Adrenal gland (tissue), 5 donors: ENCODE results near the gene SRP68.

Source experiments
- POLR2A ChIP-seq, 2 donors: fragments of 450-650 bp; IDR thresholded peaks; one replicate each; pipeline ENCODE4 v1.6.1; 2017; ENCODE audit warnings: antibody characterized with exemption in 2 of 2, mild to moderate bottlenecking in 2 of 2, moderate library complexity in 1 of 2
- TF ChIP-seq, protein P1 (sequence below), 6 experiments: fragments of 450-650 bp in 4 of 6; fragments of 200-600 bp in 2 of 6; sonication (generic) in 1 of 6; IDR thresholded peaks; 1 replicate in 5 of 6; 2 replicates in 1 of 6; pipeline versions ENCODE4 v1.5.1 to v1.8.0; 2016 to 2021; ENCODE audit warnings: antibody characterized with exemption in 6 of 6, mild to moderate bottlenecking in 2 of 6, moderate library complexity in 1 of 6
- donor health status: DM: no; HTN: no; CAD: no.

GRCh38 chr17:76004750-76005262, 67.5 kb downstream of the SRP68 start:
- TF ChIP-seq, protein P1, sequence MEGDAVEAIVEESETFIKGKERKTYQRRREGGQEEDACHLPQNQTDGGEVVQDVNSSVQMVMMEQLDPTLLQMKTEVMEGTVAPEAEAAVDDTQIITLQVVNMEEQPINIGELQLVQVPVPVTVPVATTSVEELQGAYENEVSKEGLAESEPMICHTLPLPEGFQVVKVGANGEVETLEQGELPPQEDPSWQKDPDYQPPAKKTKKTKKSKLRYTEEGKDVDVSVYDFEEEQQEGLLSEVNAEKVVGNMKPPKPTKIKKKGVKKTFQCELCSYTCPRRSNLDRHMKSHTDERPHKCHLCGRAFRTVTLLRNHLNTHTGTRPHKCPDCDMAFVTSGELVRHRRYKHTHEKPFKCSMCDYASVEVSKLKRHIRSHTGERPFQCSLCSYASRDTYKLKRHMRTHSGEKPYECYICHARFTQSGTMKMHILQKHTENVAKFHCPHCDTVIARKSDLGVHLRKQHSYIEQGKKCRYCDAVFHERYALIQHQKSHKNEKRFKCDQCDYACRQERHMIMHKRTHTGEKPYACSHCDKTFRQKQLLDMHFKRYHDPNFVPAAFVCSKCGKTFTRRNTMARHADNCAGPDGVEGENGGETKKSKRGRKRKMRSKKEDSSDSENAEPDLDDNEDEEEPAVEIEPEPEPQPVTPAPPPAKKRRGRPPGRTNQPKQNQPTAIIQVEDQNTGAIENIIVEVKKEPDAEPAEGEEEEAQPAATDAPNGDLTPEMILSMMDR (IDR thresholded peaks at IDR 0.05): no peak
- TF ChIP-seq POLR2A (IDR thresholded peaks at IDR 0.05): no peak
